HG03064 (cell line): Measurements from ENCODE around the gene CALY.

Experiments used
- ATAC-seq: cut with Tn5 transposase; IDR thresholded peaks from one replicate; pipeline ENCODE4 v1.9.1; 2021; ENCODE audit warnings: low read depth; ENCODE audit not compliant: unreplicated experiment

Gene CALY

DNA sequence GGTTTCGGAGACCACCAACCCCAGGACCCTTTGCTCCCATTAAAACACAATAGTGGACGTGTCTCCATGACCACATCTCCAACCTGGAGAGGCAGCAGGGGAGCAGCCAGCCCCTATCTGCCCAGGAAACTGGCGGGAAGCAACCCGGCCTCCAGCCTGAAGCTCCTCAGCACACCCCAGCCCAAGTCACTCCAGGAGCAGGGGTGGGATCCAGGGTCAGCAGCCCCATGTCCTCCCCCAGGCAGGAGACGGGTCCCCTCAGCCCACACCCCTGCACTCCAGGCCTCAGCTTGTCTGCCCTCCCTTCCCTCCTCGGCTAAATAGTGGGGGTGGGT lies 60.6 kb downstream of the CALY start:
- ATAC-seq, result no peak

DNA sequence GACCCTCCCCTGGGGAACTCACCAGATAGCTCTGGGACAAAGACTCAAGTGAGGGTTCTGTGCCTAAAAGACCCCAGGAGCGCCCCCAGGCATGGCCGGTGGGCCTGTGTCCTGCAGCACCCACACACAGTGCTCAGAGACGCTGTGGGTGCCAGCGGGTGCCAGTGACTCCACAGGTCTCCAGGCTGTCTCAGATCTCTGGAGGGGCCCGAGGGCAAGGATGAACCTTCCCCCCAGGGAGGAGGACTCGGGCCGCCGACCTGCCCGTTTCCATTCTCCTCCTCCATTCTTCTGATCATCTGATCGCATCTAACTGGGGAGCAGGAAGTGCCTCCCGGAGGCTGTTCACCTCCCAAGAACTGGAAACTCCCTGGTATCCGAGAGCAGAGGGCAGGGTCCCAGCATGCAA lies 61.0 kb downstream of the CALY start:
- ATAC-seq, result peak; percentile 30

DNA sequence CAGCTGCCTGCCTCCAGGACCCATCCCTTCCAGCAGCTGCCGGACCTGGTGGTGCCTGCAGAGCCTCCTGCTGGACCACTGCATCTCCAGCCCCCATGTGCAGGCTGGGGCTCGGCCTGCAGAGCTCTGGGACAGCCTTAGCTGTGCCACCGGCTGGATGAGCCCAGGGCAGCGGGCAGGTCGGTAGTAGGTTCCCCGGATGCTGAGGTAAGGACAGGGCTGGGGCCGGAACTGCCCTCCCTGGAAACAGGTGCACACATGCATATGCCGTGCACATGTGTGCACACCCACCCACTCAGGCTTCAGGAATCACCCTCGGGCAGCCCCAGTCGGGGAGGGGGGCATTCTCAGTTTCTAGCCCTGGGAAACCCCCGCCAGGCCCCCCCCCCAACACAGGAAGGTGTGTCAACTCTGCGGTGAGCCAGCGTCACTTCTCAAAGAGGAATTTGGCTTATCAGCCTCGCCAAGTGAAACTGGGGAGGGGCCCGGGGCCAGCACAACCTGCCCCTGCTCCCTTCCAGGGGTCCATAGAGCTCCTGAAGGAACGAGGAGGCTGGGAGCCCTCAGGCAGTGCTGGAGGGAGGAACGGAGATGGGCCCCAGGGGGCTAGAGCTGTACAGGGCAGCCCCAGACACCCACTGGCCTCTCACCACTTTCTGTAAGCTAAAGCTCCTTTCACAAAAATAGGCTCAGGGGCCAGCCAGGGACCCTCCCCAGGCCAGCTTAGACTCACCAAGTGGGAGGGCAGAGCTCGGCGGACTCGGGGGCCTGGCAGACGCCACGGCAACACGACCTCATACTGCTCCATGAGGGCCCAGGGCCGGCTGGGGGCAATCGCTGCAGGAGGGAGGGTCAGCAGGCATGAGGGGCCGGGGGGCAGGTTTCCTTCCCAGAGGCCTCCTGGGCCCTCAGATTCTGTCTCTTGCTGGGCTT lies 61.7 kb downstream of the CALY start:
- peak; percentile 42 for ATAC-seq
